Smooth muscle cell (in vitro differentiated cells): ENCODE results near the gene VEPH1. TPM values are rescaled to one million over a fixed set of nuclear protein-coding genes. Genes with fewer than 3 reads are reported as not detected.

Source experiments
- DNase-seq: peaks from one replicate; lab custom pipeline; 2025; ENCODE audit not compliant: unreplicated experiment; lab: John Stamatoyannopoulos, UW
- H2AFZ ChIP-seq: fragments of 200-600 bp; sonication (generic); 2 replicates; pipeline ENCODE4 v1.6.0; 2016; ENCODE audit warnings: antibody characterized with exemption, low read depth, mild to moderate bottlenecking
- H3F3A ChIP-seq: fragments of 200-600 bp; sonication (generic); 2 replicates; pipeline ENCODE4 v1.6.0; 2017; ENCODE audit warnings: antibody characterized with exemption, low read depth
- H3K27ac ChIP-seq: fragments of 200-600 bp; sonication (generic); 2 replicates; pipeline ENCODE4 v1.5.1; 2016; ENCODE audit warnings: low read depth, mild to moderate bottlenecking
- H3K27me3 ChIP-seq: fragments of 200-600 bp; sonication (generic); 2 replicates; pipeline ENCODE4 v1.6.1; 2016; ENCODE audit warnings: low read depth, mild to moderate bottlenecking
- H3K36me3 ChIP-seq: fragments of 200-600 bp; sonication (generic); 2 replicates; pipeline ENCODE4 v1.5.1; 2016; ENCODE audit warnings: low read depth
- H3K4me1 ChIP-seq: fragments of 200-600 bp; sonication (generic); 2 replicates; pipeline ENCODE4 v1.5.1; 2016; ENCODE audit warnings: low read depth
- H3K4me2 ChIP-seq: fragments of 200-600 bp; sonication (generic); 2 replicates; pipeline ENCODE4 v1.6.0; 2016; ENCODE audit warnings: mild to moderate bottlenecking
- H3K4me3 ChIP-seq: fragments of 200-600 bp; sonication (generic); 2 replicates; pipeline ENCODE4 v1.5.1; 2016; ENCODE audit warnings: mild to moderate bottlenecking
- H3K79me2 ChIP-seq: fragments of 200-600 bp; sonication (generic); 2 replicates; pipeline ENCODE4 v1.6.0; 2016; ENCODE audit warnings: low read depth, mild to moderate bottlenecking
- H3K9ac ChIP-seq: fragments of 200-600 bp; sonication (generic); 2 replicates; pipeline ENCODE4 v1.6.0; 2016; ENCODE audit warnings: low read depth
- H3K9me3 ChIP-seq: fragments of 200-600 bp; sonication (generic); replicated peaks from 2 replicates; pipeline ENCODE4 v1.5.1; 2016; ENCODE audit warnings: low read depth
- H4K20me1 ChIP-seq: fragments of 200-600 bp; sonication (generic); 2 replicates; pipeline ENCODE4 v1.6.0; 2016; ENCODE audit warnings: low read depth
- WGBS: methylation state at CpG from one replicate; pipeline ENCODE4 v1.1.7; 2016; ENCODE audit warnings: low lambda C conversion rate; 5-methylcytosine and 5-hydroxymethylcytosine counted together
- polyA plus RNA-seq: library from polyadenylated mRNA; unstranded; fragments of >200 nt; fragmentation: Nextera tagmentation; extraction: Ambion mirVana; gene quantifications from 2 replicates; pipeline ENCODE4 v1.2.1, GENCODE V29; 2016
- total RNA-seq: library from RNA; depleted of rRNA; stranded (reverse); fragments of >200 nt; gene quantifications from 2 replicates; pipeline ENCODE4 v1.2.3, GENCODE V29; 2014
- TF ChIP-seq, protein P1 (sequence below): fragments of 200-600 bp; sonication (generic); IDR thresholded peaks from 2 replicates; pipeline ENCODE4 v1.5.1; 2017; ENCODE audit warnings: borderline replicate concordance, mild to moderate bottlenecking, antibody characterized with exemption; ENCODE audit not compliant: insufficient read depth, poor library complexity, severe bottlenecking

VEPH1 gene
- total and polyA plus RNA-seq, 2 experiments from 2014 or later, result 0.58 to 3.0 TPM

GRCh38 chr3:157428853-157429252 lies 74.4 kb downstream of the VEPH1 start:
- no peaks in the 10 kb centered on the region for H4K20me1 ChIP-seq
- no peak overlapping the region for H3K9ac ChIP-seq
- H3K36me3 ChIP-seq, result no peaks in the 10 kb centered on the region
- H3K79me2 ChIP-seq, result no peaks in the 10 kb centered on the region
- no peaks in the 10 kb centered on the region for H3F3A ChIP-seq
- WGBS, result 50% methylated on average over 1 of the region's 1 CpG
- H2AFZ ChIP-seq, result no peak overlapping the region
- H3K27me3 ChIP-seq, result peaks cover 9% of the 10 kb centered on the region
- no peak for DNase-seq
- TF ChIP-seq, protein P1, sequence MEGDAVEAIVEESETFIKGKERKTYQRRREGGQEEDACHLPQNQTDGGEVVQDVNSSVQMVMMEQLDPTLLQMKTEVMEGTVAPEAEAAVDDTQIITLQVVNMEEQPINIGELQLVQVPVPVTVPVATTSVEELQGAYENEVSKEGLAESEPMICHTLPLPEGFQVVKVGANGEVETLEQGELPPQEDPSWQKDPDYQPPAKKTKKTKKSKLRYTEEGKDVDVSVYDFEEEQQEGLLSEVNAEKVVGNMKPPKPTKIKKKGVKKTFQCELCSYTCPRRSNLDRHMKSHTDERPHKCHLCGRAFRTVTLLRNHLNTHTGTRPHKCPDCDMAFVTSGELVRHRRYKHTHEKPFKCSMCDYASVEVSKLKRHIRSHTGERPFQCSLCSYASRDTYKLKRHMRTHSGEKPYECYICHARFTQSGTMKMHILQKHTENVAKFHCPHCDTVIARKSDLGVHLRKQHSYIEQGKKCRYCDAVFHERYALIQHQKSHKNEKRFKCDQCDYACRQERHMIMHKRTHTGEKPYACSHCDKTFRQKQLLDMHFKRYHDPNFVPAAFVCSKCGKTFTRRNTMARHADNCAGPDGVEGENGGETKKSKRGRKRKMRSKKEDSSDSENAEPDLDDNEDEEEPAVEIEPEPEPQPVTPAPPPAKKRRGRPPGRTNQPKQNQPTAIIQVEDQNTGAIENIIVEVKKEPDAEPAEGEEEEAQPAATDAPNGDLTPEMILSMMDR, result no peak
- no peak overlapping the region for H3K4me3 ChIP-seq
- no peaks in the 10 kb centered on the region for H3K4me1 ChIP-seq
- H3K9me3 ChIP-seq, result no peaks in the 10 kb centered on the region
- H3K4me2 ChIP-seq, result no peak overlapping the region
- no peak overlapping the region for H3K27ac ChIP-seq

- Histone ChIP-seq H3K36me3 (no peaks in the 10 kb centered on the region), H3K9ac (no peak overlapping the region), H3K27ac (no peak overlapping the region), H2AFZ (no peak overlapping the region), H3K4me1 (no peaks in the 10 kb centered on the region), H3K9me3 (no peaks in the 10 kb centered on the region), H3K4me3 (no peak overlapping the region), H3K4me2 (no peak overlapping the region), H3F3A (no peaks in the 10 kb centered on the region), H3K79me2 (no peaks in the 10 kb centered on the region), H4K20me1 (no peaks in the 10 kb centered on the region), H3K27me3 (no peaks in the 10 kb centered on the region)
- no peak for DNase-seq
- TF ChIP-seq, protein P1, result no peak
- WGBS, result 75% methylated on average over 4 of the region's 4 CpGs
These were observed 75.3 kb downstream of the VEPH1 start for GRCh38 chr3:157427901-157428300.

- no peak overlapping the region for H3K4me2 ChIP-seq
- no peaks in the 10 kb centered on the region for H3K27me3 ChIP-seq
- H3K36me3 ChIP-seq, result no peaks in the 10 kb centered on the region
- TF ChIP-seq, protein P1, result no peak
- no peak overlapping the region for H3K9ac ChIP-seq
- H3K9me3 ChIP-seq, result no peaks in the 10 kb centered on the region
- H3K4me1 ChIP-seq, result no peaks in the 10 kb centered on the region
- H3F3A ChIP-seq, result no peaks in the 10 kb centered on the region
- no peak overlapping the region for H3K4me3 ChIP-seq
- no peak overlapping the region for H3K27ac ChIP-seq
- no peak for DNase-seq
- H3K79me2 ChIP-seq, result no peaks in the 10 kb centered on the region
- H4K20me1 ChIP-seq, result no peaks in the 10 kb centered on the region
- no peak overlapping the region for H2AFZ ChIP-seq
These were observed 79.9 kb downstream of the VEPH1 start for GRCh38 chr3:157423337-157423736.

DNA sequence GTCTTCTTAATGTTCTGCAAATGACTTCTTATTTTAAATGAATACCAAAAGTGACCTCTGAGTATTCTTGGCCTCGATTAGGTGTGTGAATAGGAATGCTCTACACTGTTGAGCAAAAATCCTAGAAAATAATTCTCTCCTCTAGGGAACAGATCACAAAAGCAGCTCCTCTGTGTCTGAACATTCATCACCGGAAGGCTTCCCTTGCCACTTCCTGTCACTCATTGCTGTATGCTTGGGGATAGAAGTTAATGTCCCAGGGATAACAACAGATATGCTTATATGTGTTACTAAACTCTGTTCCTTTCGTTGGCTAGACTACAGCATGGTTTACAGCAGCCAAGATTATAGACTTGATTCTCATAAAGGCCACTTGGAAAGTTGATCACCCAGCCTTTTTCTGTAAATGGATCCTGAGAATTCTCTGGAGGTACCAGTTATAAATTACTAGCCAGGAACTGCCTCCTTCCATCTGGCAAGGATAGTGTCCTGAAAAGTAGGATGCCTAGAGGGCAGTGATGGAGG lies 82.5 kb downstream of the VEPH1 start:
- DNase-seq, result no peak
- no peaks in the 10 kb centered on the region for H3K36me3 ChIP-seq
- no peaks in the 10 kb centered on the region for H3K79me2 ChIP-seq
- no peaks in the 10 kb centered on the region for H3K4me1 ChIP-seq
- H4K20me1 ChIP-seq, result no peaks in the 10 kb centered on the region
- TF ChIP-seq, protein P1, result no peak
- no peaks in the 10 kb centered on the region for H3K9me3 ChIP-seq
- H3K27me3 ChIP-seq, result peaks cover 5% of the 10 kb centered on the region
- no peak overlapping the region for H3K27ac ChIP-seq
- H3K4me3 ChIP-seq, result no peak overlapping the region
- no peak overlapping the region for H3K9ac ChIP-seq
- no peak overlapping the region for H3K4me2 ChIP-seq
- H3F3A ChIP-seq, result no peaks in the 10 kb centered on the region
- H2AFZ ChIP-seq, result no peak overlapping the region
- 75% methylated on average over 3 of the region's 3 CpGs for WGBS
